Mammary epithelial cell (primary cell): ENCODE results near the gene SORCS2.

ENCODE experiments used
- CTCF ChIP-seq, 2 donors: IDR thresholded peaks in 1 of 2; conservative IDR thresholded peaks in 1 of 2; 2 replicates each; pipeline ENCODE4 v1.5.1; 2011 to 2012; ENCODE audit warnings: inconsistent platforms in 2 of 2, low read length in 2 of 2, mild to moderate bottlenecking in 2 of 2, control low read depth in 1 of 2, low read depth in 1 of 2; ENCODE audit not compliant: insufficient read depth in 1 of 2; ENCODE audit errors: extremely low read depth in 1 of 2
- EZH2 ChIP-seq: IDR thresholded peaks from 2 replicates; pipeline ENCODE4 v1.6.1; 2012; ENCODE audit warnings: low read length, inconsistent platforms, borderline replicate concordance

GRCh38 chr4:7558436-7558835 is 366.1 kb downstream of the SORCS2 start:
- TF ChIP-seq CTCF (conservative IDR thresholded peaks at IDR 0.05 in 1 of 2, IDR thresholded peaks at IDR 0.05 in 1 of 2; ENCODE audit: extremely low read depth in 1 of 2, insufficient read depth in 1 of 2, low read depth in 1 of 2, low read length in 2 of 2) (no peak), EZH2 (no peak)
